ENCODE data around the gene ZXDC.

ZXDC gene

DNA sequence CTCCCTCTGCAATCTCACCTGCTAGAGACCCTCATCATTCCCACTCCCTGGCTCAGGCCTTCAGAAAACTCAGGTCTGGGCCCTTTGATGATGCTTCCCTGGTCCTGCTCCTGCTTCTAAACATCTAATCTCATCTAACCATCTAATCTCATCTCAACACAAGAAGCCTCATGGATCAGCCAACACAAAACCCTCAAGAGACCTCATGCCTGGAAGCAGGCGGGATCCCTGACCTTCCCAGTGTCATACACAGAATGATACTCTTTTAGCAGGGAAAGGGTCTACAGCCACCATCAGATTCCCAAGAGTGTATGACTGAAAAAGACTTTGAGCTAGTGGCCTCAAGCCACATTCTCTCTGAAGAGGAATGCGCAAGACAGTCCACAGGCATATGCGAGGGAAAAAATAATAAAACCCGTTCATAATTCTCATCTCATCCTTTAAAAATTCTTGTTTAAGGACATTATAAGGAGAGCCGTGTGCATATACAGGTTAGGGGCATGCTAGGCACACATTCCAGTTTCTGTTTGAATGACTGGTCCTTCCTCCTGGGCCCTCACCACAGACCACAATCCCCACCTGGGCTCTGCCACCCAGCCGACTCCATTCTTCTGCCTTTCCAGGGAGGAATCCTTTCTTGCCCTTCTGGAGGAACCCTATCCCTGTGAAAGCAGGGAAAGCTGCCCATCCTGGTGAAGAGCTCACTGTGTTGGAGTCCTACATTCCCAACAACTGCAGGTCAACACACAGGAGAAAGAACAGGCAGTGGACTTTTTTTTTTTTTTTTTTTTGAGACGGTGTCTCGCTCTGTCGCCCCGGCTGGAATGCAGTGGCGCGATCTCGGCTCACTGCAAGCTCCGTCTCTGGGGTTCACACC lies 2.2 kb downstream of the ZXDC start:
- DNase-seq (ENCODE audit: low read depth), result no peak

DNA sequence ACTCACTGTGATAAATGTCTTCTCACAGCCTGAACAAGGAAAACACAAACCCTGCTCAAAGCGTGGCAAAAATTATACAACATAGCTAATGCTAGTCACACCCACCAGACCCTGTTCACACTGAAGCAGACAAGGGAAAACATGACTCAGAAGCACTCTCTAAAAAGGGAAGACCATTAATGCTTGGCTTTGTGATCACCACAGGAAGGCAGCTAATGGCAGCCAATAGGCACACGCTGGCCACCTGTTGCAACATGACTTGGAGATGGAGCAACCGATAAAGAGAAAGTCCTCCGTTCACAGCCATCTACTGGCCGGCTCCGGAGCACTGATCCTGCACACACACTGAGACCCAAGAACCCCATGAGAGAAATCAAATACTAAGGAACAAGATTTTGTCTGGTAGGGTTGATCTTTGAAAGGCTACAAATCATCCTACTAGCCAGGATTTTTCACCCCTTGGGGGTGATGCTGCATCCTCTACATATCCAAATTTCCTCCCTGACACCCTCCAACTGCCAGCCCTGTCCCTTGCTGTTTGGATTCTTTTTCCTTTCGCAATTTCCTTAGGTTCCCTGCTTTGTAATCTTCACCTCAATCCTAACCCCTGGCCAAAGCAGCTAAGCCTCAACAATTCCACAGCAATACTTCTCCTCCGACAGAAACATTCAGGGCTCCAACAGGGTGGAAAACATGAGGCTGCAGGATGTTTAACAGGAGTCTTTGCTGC lies 3.2 kb downstream of the ZXDC start:
- DNase-seq (ENCODE audit: low read depth), result no peak

GRCh38 chr3:126469479-126469878 lies 6.2 kb downstream of the ZXDC start:
- DNase-seq (ENCODE audit: low read depth), result no peak

DNA sequence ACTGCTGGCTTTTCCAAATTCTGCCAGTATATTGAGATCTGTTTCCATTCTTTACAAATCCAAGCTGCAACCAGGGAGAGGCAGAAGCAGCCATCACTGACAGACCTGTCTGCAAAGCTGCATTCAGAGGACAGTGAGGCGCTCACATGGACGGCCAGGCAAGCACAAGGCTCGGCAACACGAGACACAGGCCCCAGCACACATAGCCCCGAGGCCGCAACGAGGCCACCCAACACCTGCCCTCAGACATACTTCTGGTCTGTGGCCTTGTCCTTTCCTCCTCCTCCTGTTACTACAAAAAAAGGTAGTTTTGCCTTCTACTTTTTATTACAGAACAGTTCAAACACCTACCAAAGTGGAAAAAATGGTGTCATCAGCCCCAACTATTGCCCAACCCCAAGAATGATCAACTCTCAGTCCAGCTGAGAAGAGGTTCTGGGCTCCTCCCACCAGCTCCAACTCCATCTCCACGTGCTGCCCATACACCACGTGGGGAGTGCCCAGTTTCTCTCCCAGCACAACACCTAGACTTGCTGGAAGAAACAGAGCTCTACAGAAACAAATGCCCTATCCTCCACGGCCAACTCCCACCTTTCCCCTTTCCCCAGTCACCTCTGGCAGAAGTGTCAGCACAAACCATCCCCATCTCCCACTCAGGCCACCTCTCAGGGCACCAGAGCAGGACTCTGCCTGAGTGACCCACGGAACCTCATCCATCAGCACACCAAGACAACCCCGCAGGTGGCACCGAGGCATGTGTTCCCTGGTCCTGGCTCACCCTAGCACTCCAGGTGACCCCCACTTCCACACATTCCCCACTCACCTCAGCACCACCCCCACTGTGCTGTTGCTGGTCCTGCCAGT lies 7.4 kb downstream of the ZXDC start:
- no peak for DNase-seq (ENCODE audit: low read depth)

DNA sequence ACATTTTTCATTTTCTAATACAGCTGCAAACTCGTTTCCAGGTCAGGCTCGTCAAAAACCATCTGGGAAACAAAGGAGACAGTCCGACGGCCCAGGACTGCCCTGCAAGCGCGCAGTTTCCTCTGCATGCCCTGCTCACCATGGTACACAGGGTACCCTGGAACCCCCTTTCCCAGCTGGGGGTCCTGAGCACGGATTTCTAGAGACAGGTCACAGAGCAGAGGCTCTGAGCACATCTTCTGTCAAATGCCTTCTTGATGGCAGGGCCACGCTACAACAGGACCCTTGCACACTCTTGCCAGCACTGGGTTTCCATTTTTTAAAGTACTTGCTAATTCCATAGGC lies 8.1 kb downstream of the ZXDC start:
- DNase-seq (ENCODE audit: low read depth), result no peak

- no peak for DNase-seq (ENCODE audit: low read depth)
Measured at GRCh38 chr3:126466886-126467610, 8.6 kb downstream of the ZXDC start.

DNA sequence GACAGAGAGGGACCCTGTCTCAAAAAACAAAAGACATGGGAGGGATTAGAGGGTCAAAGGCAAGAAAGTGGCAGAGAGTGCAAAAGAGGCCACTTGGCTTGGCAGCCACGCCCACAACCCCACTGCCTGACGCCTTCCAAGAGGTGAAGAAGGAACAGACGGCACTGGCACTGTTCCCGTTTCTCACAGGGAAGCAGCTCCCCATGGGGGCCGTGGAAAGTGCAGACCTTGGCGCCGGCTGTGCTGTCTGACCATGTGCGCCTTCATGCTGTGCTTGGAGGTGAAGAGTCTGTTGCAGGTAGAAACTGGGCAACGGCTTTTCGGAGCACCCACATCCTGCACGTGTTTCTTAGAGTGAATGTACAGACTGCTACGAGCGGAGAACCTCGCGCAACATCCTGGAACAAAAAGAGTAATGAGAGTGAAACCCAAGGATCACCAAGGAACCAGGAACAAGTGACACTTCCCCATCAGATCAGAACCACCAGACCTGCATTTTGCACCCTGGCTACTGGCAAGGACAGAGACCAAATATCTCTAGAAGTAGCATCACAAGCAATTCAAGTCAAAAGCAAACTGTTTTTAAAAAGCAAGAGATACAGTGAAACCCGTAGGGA lies 9.7 kb downstream of the ZXDC start:
- no peak for DNase-seq (ENCODE audit: low read depth)

DNA sequence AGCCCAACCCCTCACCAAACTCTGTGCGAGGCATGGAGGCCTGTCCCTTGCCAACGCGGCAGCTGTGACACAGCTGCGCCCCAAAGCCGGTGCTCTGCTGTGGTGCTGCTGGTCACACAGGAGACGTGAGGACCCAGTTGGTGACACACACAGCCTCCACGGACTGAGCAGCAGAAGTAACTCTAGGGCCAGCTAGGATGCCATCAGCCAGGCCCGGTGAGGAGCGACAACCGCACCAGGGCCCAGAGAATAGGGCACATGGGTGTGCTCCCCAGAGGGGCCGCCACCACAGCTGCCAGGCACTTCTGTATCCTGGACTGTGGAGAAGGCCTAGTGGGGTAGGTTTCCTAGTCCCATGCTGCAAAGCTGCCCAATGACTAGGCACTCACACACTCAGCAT lies 10.7 kb downstream of the ZXDC start:
- DNase-seq (ENCODE audit: low read depth), result no peak

GRCh38 chr3:126464494-126464893 lies 11.2 kb downstream of the ZXDC start:
- DNase-seq (ENCODE audit: low read depth), result no peak

- DNase-seq (ENCODE audit: low read depth), result no peak
Measured at GRCh38 chr3:126464093-126464492, 11.6 kb downstream of the ZXDC start.

- DNase-seq (ENCODE audit: low read depth), result no peak
Measured at GRCh38 chr3:126463521-126463920, 12.2 kb downstream of the ZXDC start.

- DNase-seq (ENCODE audit: low read depth), result no peak
Measured at GRCh38 chr3:126461450-126462070, 14.1 kb downstream of the ZXDC start.

DNA sequence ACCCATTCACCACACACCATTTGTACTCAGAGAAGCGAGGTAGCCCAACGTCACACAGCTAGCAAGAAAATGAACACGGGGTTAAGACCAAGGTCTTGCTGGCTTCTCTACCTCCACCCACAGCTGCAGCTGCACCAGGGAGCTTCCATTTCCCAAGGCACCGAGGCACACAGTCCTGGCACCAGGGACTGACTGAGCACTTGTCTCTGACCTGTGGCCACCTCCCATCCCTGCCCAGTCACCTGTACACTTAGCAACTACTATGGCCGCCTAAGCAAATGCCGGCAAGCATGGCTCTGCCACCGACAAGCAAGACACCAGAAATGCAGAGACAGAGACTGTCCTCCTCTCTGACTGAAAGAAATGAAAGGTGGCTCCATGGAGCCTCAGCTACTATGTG lies 15.3 kb downstream of the ZXDC start:
- no peak for DNase-seq (ENCODE audit: low read depth)

GRCh38 chr3:126459763-126460127 lies 15.9 kb downstream of the ZXDC start:
- DNase-seq (ENCODE audit: low read depth), result no peak

GRCh38 chr3:126459111-126459762 lies 16.5 kb downstream of the ZXDC start:
- DNase-seq (ENCODE audit: low read depth), result no peak

- no peak for DNase-seq (ENCODE audit: low read depth)
Measured at GRCh38 chr3:126456766-126457388, 18.8 kb downstream of the ZXDC start.

DNA sequence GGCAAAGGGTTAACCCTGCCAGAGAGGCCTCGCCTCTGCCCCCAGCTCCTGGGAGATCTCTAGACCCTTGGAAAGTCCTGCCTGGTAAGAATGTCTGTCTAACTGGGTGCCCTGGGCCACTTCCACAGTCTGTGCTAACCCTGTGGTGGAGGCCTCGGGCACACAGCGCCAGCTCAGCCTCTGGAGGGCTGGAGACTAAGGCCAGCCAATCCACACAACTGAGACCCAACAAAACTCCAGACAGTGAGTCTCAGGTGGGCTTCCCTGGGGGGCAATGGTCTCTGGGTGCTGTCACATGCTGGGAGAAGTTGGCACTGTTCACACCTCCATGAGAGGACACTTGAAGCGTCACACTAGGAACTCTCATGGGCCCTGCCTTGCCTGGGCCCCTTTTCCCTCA lies 19.5 kb downstream of the ZXDC start:
- DNase-seq (ENCODE audit: low read depth), result no peak

DNA sequence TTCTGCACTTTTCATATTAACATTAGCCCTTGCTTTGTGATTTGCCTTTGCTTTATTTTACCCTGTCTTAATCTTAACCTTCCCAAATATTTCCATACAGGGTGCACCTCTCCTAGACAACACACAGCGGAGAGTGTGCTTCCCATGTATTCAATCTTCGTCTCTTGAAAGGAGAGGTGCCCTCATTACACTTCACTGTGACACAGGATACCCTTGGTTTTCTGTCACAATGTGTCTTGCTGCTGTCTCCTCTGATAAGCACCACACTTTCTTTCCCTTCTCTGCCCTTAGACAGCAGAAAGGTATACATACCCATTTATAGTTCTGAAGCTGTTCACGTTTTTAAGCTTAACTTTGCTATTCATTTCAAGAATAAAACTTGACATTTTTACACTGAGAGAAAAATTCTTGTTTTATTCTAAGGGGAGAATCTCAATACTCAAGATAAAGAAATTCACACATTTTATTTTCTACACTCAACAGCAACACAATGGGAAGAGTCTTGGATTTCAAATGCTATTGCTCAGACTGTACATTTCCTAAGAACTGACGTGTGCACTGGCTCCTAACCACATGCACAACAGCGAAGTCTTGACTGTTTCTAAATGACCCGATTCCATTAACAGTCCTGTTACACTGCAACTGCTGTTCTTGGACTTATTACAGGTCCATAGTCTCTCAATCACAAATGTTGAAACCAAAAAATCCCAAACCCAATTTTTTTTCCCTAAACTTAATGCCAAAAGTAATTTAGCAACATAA lies 21.1 kb downstream of the ZXDC start:
- no peak for DNase-seq (ENCODE audit: low read depth)

DNA sequence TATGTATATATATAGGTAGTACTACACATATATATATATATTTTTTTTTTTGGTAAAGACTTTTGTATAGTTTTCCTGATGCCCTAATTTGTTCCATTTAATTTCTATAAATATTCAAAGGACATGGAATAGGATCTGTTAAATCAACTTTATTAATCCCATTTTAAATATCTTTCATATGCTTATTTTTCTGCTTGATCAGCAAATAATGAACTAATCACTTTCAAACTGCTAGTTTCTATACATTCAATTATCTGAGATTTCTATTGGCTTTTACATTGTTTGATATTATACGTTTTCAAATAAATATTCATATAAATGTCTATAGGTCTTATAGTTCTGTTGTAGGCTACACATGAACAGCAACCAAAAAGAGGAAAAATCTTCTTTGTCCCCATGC lies 21.7 kb downstream of the ZXDC start:
- no peak for DNase-seq (ENCODE audit: low read depth)

Measured in activated T-helper 9 cell treated with anti-CD3 and anti-CD28 coated beads, Interleukin-2, amount 50 U/mL, for 16 hours (primary cell).